Peyer's patch (tissue), 4 donors: ENCODE results near the gene BRICD5.

Experiments
- POLR2A ChIP-seq, 2 donors: fragments of 450-650 bp; IDR thresholded peaks; one replicate each; pipeline ENCODE4 v1.5.1; 2017; ENCODE audit warnings: antibody characterized with exemption in 2 of 2, mild to moderate bottlenecking in 2 of 2, moderate library complexity in 2 of 2
- TF ChIP-seq, protein P1 (sequence below), 6 experiments: fragments of 450-650 bp in 4 of 6; fragments of 200-600 bp in 2 of 6; sonication (generic) in 1 of 6; IDR thresholded peaks; one replicate each; pipeline ENCODE4 v1.5.1; 2017 to 2019; ENCODE audit warnings: antibody characterized with exemption in 6 of 6, mild to moderate bottlenecking in 3 of 6, moderate library complexity in 1 of 6

DNA sequence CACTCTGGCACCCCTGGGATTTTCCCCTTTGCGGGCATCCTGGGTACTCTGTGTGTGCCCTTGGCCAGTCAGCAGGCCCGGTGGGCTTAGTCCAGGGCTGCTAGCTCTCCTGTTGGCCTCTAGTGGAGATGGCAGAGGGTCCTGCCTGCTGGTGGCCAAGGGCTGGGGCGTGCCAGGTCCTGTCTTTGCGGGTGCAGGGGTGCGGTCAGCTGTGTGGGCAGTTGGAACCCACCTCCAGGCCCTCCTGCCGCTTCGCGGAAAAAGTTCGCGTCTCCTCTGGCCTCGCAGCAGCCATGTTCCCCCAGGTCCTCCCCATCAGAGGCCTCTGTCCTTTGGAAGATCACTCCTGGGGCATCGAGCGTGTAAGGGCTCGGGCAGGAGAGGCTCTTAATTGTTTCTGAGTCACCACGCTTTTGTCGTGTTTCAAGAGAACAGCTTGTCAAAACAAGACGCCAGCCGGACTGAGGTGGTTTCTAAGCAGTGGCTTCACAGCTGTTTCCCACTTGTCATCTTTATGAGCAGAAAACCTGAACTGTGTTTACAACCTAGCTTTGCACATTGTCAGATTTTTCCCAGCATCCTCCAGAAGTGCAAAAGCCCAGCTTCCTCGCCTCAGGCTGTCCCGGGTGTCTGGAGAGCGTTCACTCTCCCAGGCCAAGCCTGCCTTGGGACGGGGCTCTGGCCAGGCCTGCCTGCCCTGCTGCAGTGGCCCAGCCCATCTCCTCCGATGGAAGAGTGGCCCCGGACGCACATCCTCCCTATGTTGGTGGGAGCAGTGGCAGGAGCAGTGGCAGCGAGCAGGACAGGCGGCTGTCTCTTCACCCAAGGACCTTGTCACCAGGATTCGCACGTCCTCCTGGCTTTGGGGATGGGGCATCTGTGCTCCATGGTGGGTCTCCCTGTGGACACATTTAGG, 20.6 kb upstream of the BRICD5 start:
- TF ChIP-seq, protein P1, sequence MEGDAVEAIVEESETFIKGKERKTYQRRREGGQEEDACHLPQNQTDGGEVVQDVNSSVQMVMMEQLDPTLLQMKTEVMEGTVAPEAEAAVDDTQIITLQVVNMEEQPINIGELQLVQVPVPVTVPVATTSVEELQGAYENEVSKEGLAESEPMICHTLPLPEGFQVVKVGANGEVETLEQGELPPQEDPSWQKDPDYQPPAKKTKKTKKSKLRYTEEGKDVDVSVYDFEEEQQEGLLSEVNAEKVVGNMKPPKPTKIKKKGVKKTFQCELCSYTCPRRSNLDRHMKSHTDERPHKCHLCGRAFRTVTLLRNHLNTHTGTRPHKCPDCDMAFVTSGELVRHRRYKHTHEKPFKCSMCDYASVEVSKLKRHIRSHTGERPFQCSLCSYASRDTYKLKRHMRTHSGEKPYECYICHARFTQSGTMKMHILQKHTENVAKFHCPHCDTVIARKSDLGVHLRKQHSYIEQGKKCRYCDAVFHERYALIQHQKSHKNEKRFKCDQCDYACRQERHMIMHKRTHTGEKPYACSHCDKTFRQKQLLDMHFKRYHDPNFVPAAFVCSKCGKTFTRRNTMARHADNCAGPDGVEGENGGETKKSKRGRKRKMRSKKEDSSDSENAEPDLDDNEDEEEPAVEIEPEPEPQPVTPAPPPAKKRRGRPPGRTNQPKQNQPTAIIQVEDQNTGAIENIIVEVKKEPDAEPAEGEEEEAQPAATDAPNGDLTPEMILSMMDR (IDR thresholded peaks at IDR 0.05) = no peak
- TF ChIP-seq POLR2A (IDR thresholded peaks at IDR 0.05) = no peak
